Ramos (cell line): ENCODE results near the gene ZSWIM9.
"Not testable (repeated sequence)": the region's sequence is repeated elsewhere in the genome, so short reads cannot be mapped to it uniquely, and the experiment has no call there.

Source experiments
- in situ Hi-C: fragments of 300-500 bp; cut with MboI; formaldehyde crosslinking; loops from one replicate; pipeline ENCODE4 v1.14.3; 2022; ENCODE audit warnings: low sequenced_read_pairs; ENCODE audit not compliant: unreplicated experiment

Gene ZSWIM9

DNA sequence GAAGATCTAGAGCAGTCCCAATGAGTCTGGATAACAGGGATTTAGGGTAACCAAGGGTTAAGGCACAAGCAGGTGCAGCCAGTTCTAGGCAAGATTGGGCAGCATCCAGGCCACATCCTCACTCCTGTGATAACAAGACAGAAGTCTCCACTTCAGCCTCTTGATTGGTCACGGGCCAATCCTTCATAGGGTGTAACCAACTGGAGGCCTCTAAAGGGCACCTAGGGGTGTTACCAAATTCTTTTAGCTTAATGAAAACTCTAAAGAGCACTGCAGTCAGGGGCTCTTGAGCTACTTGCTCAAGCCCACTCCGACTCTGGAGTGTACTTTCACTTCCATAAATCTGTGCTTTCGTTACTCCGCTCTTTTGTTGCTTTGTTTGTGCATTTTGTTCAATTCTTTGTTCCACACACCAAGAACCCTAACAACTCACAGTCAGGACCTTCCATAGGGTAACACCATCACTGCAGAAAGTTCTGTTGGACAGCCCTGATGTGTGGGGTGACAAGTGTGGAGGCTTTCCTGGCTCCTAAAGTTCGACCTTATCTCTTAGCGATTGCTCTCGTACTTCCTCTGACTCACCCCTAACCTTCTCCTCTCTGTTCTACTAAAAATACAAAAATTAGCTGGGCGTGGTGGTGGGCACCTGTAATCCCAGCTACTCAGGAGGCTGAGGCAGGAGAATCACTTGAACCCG is 36.1 kb downstream of the ZSWIM9 start:
- in situ Hi-C loops: no loop called here

- in situ Hi-C loops: no loop called here
Measured at GRCh38 chr19:48210005-48210404, 39.5 kb downstream of the ZSWIM9 start.

DNA sequence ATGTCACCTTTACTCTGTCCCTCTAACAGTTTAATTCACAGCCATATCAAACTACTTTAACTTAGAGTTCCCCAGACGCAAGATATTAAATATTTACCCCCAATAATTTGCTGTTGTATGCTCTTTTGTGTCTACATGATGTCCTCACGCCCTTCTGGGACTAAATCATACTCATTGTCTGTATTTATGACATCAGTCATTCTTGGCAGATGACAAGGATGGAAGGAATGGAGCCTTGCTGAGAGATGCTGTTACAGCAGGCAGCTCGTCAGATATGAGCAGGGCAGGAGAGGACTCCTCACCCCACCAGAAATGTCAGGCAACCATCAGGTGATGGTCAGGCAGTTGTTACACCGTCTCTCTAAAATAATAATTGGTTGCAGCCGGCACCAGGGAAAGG is 43.5 kb downstream of the ZSWIM9 start:
- in situ Hi-C loops: no loop called here

- in situ Hi-C loops: no loop called here
Measured at GRCh38 chr19:48216933-48217332, 46.5 kb downstream of the ZSWIM9 start.

GRCh38 chr19:48218997-48219396 is 48.5 kb downstream of the ZSWIM9 start:
- in situ Hi-C loops: no loop called here

- in situ Hi-C loops: not testable (repeated sequence)
Measured at GRCh38 chr19:48220784-48221183, 50.3 kb downstream of the ZSWIM9 start.

DNA sequence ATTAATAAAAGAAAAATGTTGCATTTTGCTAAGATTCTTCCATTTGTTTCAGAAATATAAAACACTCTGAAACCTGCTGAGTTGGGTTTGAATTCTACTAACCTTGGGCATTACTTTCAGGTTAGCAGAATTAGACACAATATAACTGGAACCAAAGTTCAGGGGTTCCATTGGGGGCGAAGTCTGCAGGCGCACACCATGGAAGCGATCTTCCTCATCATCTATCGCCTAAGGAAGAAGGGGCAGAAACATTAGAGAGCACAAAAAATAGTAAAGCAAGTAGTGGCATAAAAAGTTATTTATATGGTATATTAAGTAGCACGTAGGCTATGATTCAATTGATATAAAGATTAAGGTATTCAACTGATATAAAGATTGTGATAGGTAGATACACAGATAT is 51.1 kb downstream of the ZSWIM9 start:
- in situ Hi-C loops: no loop called here

DNA sequence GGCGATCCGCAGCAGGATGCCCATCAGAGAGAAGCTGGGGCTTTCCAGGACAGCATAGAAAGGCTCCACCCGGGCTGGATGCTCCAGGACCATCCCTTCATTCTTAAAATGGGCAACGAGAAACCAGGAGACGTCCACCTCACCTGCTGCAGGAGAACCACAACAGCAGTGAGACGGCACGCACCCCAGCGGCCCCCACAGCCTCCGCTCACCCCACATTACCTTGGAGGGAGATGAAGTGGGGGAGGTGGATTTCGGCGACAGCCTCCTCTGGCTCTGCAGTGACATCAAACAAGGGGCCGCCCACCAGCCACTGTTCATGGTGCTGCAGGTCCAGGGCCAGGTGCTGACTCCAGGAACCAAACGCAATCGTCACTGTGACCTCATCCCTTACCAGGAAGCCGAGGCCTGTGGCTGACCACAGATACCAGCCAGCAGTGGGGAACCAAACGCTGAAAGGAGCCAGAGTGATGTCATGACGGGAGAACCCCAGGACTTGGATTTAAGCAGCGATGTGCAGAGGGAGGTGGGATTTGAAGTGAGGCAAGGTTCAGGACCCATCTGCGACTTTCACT is 60.2 kb downstream of the ZSWIM9 start:
- in situ Hi-C loops: no loop called here

DNA sequence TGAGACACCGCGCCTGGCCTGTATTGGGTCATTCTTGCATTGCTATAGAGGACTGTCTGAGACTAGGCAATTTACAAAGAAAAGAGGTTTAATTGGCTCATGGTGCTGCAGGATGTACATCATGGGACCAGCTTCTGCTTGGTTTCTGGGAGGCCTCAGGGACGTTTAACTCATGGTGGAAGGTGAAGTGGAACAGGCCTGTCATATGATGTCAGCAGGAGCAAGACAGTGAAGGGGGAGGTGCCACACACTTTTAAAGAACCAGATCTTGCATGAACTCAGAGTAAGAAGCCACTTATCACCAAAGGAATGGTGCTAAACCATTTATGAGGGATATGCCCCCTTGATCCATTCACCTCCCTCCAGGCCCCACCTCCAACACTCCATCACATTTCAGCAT is 66.6 kb downstream of the ZSWIM9 start:
- in situ Hi-C loops: no loop called here

DNA sequence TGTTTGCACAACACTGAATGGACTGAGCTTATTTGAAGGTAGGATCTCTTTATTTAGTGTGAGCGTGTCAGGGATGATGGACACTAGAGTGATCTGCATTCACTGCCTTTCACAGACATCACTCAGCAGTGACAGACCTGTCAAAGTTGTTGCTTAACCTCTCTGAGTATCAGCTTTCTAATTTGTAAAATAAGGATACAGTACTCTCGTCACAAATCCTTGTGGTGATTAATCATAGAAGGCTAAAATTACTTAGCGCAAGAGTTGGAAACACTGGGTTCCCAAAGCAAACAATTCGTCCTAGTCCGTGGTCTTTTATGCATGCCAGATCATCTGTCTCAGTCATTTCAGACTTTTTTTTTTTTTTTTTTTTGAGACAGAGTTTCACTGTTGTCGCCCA is 68.6 kb downstream of the ZSWIM9 start:
- in situ Hi-C loops: no loop called here

- in situ Hi-C loops: no loop called here
Measured at GRCh38 chr19:48239582-48240141, 69.2 kb downstream of the ZSWIM9 start.

GRCh38 chr19:48241771-48242170 is 71.3 kb downstream of the ZSWIM9 start:
- in situ Hi-C loops: not testable (repeated sequence)

GRCh38 chr19:48244281-48244680 is 73.8 kb downstream of the ZSWIM9 start:
- in situ Hi-C loops: no loop called here

DNA sequence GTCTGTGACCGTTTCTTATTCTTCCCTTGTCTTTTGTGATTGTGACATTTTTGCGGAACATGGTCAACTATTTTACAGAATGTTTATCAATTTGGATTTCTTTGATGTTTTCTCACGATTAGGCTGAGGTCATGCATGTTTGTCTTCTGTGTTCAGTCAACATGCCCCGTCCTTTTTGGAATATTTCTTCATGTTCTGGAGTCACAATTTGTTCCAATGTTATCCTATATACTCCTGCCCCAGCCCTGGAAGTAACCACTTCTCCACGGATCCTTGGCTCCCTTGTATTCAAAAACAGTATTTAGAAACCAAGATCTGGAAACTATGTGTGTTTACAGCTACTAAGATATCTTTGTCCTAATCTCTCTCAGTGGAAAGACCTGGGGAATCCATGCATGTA is 75.6 kb downstream of the ZSWIM9 start:
- in situ Hi-C loops: no loop called here

- in situ Hi-C loops: no loop called here
Measured at GRCh38 chr19:48247212-48247611, 76.7 kb downstream of the ZSWIM9 start.
